Measurements from ENCODE around the gene CYCS. TPM values are rescaled to one million over a fixed set of nuclear protein-coding genes. Genes with fewer than 3 reads are reported as not detected.

Gene CYCS
- total and polyA plus RNA-seq, 2 of the 8 experiments (the other 6 are each of a cell fraction or from before 2014, with no cell fraction given): 48.6 to 229 TPM

- Histone ChIP-seq H3K79me2 (ENCODE audit: control insufficient read depth in 1 of 2, insufficient read depth in 2 of 2, low read length in 2 of 2) (no peaks in the 10 kb centered on the region), H3K27me3 (replicated peaks in 1 of 4; ENCODE audit: control insufficient read depth in 3 of 4, extremely low read depth in 1 of 4, insufficient read depth in 3 of 4, low read length in 3 of 4) (no peaks in the 10 kb centered on the region), H4K91ac (replicated peaks; ENCODE audit: insufficient read length, low read length) (no peak overlapping the region), H2AFZ (ENCODE audit: low read length) (no peak overlapping the region), H3K56ac (replicated peaks; ENCODE audit: insufficient read length, low read depth, low read length) (no peak overlapping the region), H4K8ac (ENCODE audit: extremely low read depth, insufficient read depth, low read length) (no peak overlapping the region), H3K9me3 (ENCODE audit: insufficient read depth in 2 of 2, low read depth in 1 of 2, low read length in 1 of 2) (no peaks in the 10 kb centered on the region), H3K14ac (ENCODE audit: insufficient read length) (no peak overlapping the region), H3K23ac (ENCODE audit: insufficient read length) (no peak overlapping the region), H2BK5ac (ENCODE audit: low read depth, low read length) (no peak overlapping the region), H4K20me1 (replicated peaks in 1 of 2; ENCODE audit: control insufficient read depth in 1 of 2, insufficient read depth in 2 of 2, low read length in 2 of 2) (no peaks in the 10 kb centered on the region), H2BK12ac (ENCODE audit: low read depth, low read length) (no peak overlapping the region), H3K4me1 (replicated peaks in 1 of 4; ENCODE audit: control insufficient read depth in 3 of 4, insufficient read depth in 4 of 4, low read length in 3 of 4) (peaks cover 1 to 5% (median 3%) of the 10 kb centered on the region in 4 experiments; a peak in 2 of 7 replicates), H3K79me1 (ENCODE audit: low read depth, low read length) (no peaks in the 10 kb centered on the region), H3K4ac (replicated peaks; ENCODE audit: insufficient read length, low read depth, low read length) (no peak overlapping the region), H3K9ac (replicated peaks in 1 of 4; ENCODE audit: extremely low read depth in 1 of 4, low read depth in 3 of 4, low read length in 3 of 4) (no peak overlapping the region), H2BK120ac (replicated peaks; ENCODE audit: low read depth, low read length) (no peak overlapping the region), H2BK20ac (ENCODE audit: low read length) (no peak overlapping the region), H3K23me2 (ENCODE audit: low read depth, low read length) (no peaks in the 10 kb centered on the region), H3K4me3 (ENCODE audit: extremely low read depth in 1 of 4, insufficient read depth in 2 of 4, low read depth in 3 of 4, low read length in 4 of 4) (no peak overlapping the region; a peak in 1 of 8 replicates), H3K36me3 (ENCODE audit: control insufficient read depth in 2 of 4, insufficient read depth in 4 of 4, low read length in 3 of 4) (no peaks in the 10 kb centered on the region), H2AK5ac (ENCODE audit: low read depth, low read length) (no peak overlapping the region), H3K27ac (ENCODE audit: low read depth, low read length) (no peak overlapping the region), H3K4me2 (ENCODE audit: insufficient read depth in 1 of 2, low read depth in 2 of 2, low read length in 2 of 2) (peak overlapping the region in 1 of 2 experiments; percentile 10; a peak in 2 of 4 replicates), H4K5ac (ENCODE audit: insufficient read length, low read depth, low read length) (no peak overlapping the region), H2BK15ac (ENCODE audit: low read length) (no peak overlapping the region), H3K18ac (ENCODE audit: extremely low read depth, low read length) (no peak overlapping the region)
- WGBS, 2 experiments (ENCODE audit: extremely low coverage in 1 of 2, insufficient coverage in 1 of 2, insufficient read length in 1 of 2, insufficient replicate concordance in 2 of 2, low coverage in 1 of 2, low lambda C conversion rate in 2 of 2, missing lambda C conversion rate in 1 of 2): 73% methylated on average over 1 of the region's 1 CpG; no CpG with 5 or more reads in 1 of the 2 experiments
- no peak for TF ChIP-seq RXRA (IDR thresholded peaks at IDR 0.05; ENCODE audit: insufficient read depth, low read depth, low read length)
- no peak for FAIRE-seq
- ChIA-PET CTCF (ENCODE audit: partially characterized antibody) (interaction anchor here (1.4 to 3.0 kb wide), 3 partner anchors 9 to 394 kb away, joined by 3 to 14 read pairs (median 6); a partner anchor contains a TSS), POLR2A (ENCODE audit: partially characterized antibody) (interaction anchor here (1.3 to 2.5 kb wide), 3 partner anchors 9 to 46 kb away, joined by 3 to 10 read pairs (median 4); partner anchors contain the start of gene CYCS)
- no peak for DNase-seq (ENCODE audit: low read depth in 1 of 2, low spot score in 2 of 2)
Measured at GRCh38 chr7:25171071-25171470, 46.0 kb upstream of the CYCS start.
